CD4-positive, alpha-beta T cell (primary cell): ENCODE measurements around the gene OR3A3. TPM values are rescaled to one million over a fixed set of nuclear protein-coding genes. Genes with fewer than 3 reads are reported as not detected.
A peak's percentile ranks its signal among the peaks of the same experiment; 100 is the strongest.
"Not testable (repeated sequence)": the region's sequence is repeated elsewhere in the genome, so short reads cannot be mapped to it uniquely, and the experiment has no call there.

Experiments
- ATAC-seq: fragments of 200-7000 bp; cut with Tn5 transposase; one replicate; pipeline ENCODE4 v1.10.0; 2022; ENCODE audit warnings: mild to moderate bottlenecking; ENCODE audit not compliant: poor library complexity
- CTCF ChIA-PET: fragments of 350-600 bp; sonication (Branson Sonifier 250); formaldehyde crosslinking; loops from one replicate; lab custom pipeline; 2021; ENCODE audit warnings: antibody characterized with exemption, inconsistent platforms; lab: Charles Lee
- POLR2A ChIA-PET: fragments of 350-600 bp; sonication (Branson Sonifier 250); formaldehyde crosslinking; loops from one replicate; lab custom pipeline; 2021; ENCODE audit warnings: antibody characterized with exemption, inconsistent platforms; lab: Charles Lee
- DNase-seq, 14 experiments: peaks; one replicate each; pipeline ENCODE4 v3.0.0-alpha.2; 2013 to 2020; ENCODE audit warnings: mixed read lengths in 2 of 14
- H3K27ac ChIP-seq, 2 donors: one replicate each; pipeline versions ENCODE4 v1.5.1 to v1.7.0; 2013; ENCODE audit warnings: low read length in 2 of 2, low read depth in 1 of 2, mild to moderate bottlenecking in 1 of 2
- H3K27me3 ChIP-seq, 2 experiments: 1 replicate in 1 of 2; 2 replicates in 1 of 2; pipeline versions ENCODE4 v1.6.1 to v1.7.0; 2013; ENCODE audit warnings: low read length in 2 of 2, control low read depth in 1 of 2, mild to moderate bottlenecking in 1 of 2, moderate library complexity in 1 of 2; ENCODE audit not compliant: insufficient read depth in 2 of 2, control insufficient read depth in 1 of 2
- H3K36me3 ChIP-seq: one replicate; pipeline ENCODE4 v1.6.1; 2013; ENCODE audit warnings: low read length, control low read depth; ENCODE audit not compliant: insufficient read depth
- H3K4me1 ChIP-seq: one replicate; pipeline ENCODE4 v1.6.1; 2013; ENCODE audit warnings: low read length, control low read depth; ENCODE audit not compliant: insufficient read depth
- H3K4me3 ChIP-seq: one replicate; pipeline ENCODE4 v1.5.1; 2013; ENCODE audit warnings: mild to moderate bottlenecking, low read length, moderate library complexity
- H3K9me3 ChIP-seq, 2 experiments: 1 replicate in 1 of 2; 2 replicates in 1 of 2; pipeline versions ENCODE4 v1.6.1 to v1.7.0; 2013; ENCODE audit warnings: low read length in 2 of 2, mild to moderate bottlenecking in 2 of 2, control low read depth in 1 of 2, moderate library complexity in 1 of 2; ENCODE audit not compliant: control insufficient read depth in 1 of 2, insufficient read depth in 1 of 2
- H3K27ac Mint-ChIP-seq: one replicate; pipeline ENCODE4 v1.8.0; 2020; ENCODE audit warnings: mixed read lengths
- H3K27me3 Mint-ChIP-seq: one replicate; pipeline ENCODE4 v1.8.0; 2021; ENCODE audit warnings: mixed read lengths
- H3K36me3 Mint-ChIP-seq: one replicate; pipeline ENCODE4 v1.8.0; 2021; ENCODE audit warnings: low read depth, mixed read lengths
- H3K4me1 Mint-ChIP-seq: one replicate; pipeline ENCODE4 v1.8.0; 2021; ENCODE audit warnings: low read depth, mixed read lengths
- H3K4me3 Mint-ChIP-seq: one replicate; pipeline ENCODE4 v1.8.0; 2020; ENCODE audit warnings: mild to moderate bottlenecking, mixed read lengths
- H3K9me3 Mint-ChIP-seq: one replicate; pipeline ENCODE4 v1.8.0; 2020; ENCODE audit warnings: mixed read lengths
- CTCF ChIP-seq: fragments of 200-600 bp; IDR thresholded peaks from one replicate; pipeline ENCODE4 v1.8.0; 2022; ENCODE audit warnings: antibody characterized with exemption, mild to moderate bottlenecking
- intact Hi-C, 2 experiments: fragments of 100-400 bp; cut with DNase I in 1 of 2; cut with micrococcal nuclease in 1 of 2; formaldehyde crosslinking; loops; one replicate each; pipeline versions ENCODE4 v1.15.1 to v1.9.0; 2023 to 2025; cut with DNase I, micrococcal nuclease
- total RNA-seq, 174 experiments: library from RNA in 2 of 174; stranded (reverse) in 2 of 174; gene quantifications; one replicate each; pipeline ENCODE4 v1.2.3 and lab custom pipeline; 2021 to 2026

The OR3A3 gene
- total RNA-seq, 2 experiments from 2014 or later: not detected

GRCh38 chr17:3385869-3386816 lies 25.0 kb upstream of the OR3A3 start, which contains the start of gene OR3A2:
OR3A2 (minus strand) TSS chr17:3386308.
- DNase-seq (peak in 8 of 14 experiments; percentile 6 to 73 (median 23)), ATAC-seq (peak; percentile 89)
- Histone ChIP-seq H3K27me3 (peaks cover 0 to 3% of the 10 kb centered on the region in 2 experiments), H3K4me1 (no peaks in the 10 kb centered on the region), H3K36me3 (no peaks in the 10 kb centered on the region), H3K27ac (no peak within 1 kb of the TSS), H3K9me3 (peaks cover 0 to 10% of the 10 kb centered on the region in 2 experiments), H3K4me3 (peak within 1 kb of the TSS; percentile 48)
- no peak for TF ChIP-seq CTCF
- POLR2A ChIA-PET: no interaction called here
- peaks cover 66% of the 10 kb centered on the region for H3K27me3 Mint-ChIP-seq
- intact Hi-C loops: no loop called here
- peak within 1 kb of the TSS; percentile 83 for H3K4me3 Mint-ChIP-seq
- H3K36me3 Mint-ChIP-seq: no peaks in the 10 kb centered on the region
- peaks cover 6% of the 10 kb centered on the region for H3K4me1 Mint-ChIP-seq
- H3K9me3 Mint-ChIP-seq: no peaks in the 10 kb centered on the region
- H3K27ac Mint-ChIP-seq: peak within 1 kb of the TSS; percentile 74
- CTCF ChIA-PET: no interaction called here

DNA sequence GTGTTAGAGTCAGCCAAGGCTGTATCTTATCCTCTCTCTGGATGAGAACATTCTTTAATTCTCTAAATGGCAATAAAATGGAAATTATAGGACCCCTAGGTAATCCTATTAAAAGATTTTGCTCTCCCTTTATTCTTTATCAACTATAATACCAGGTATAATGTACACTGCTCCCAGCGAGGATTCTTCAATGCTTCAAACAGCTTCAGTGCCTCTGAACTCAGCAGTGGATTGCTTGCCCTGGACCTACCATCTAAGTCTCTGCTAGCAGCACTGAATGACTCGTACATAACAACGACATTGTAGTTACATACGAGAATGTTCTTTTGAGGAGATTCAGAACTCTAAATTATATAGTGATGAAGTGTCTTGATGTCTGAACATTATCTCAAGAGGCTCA lies 21.4 kb upstream of the OR3A3 start:
- TF ChIP-seq CTCF: no peak
- Histone ChIP-seq H3K4me1 (no peaks in the 10 kb centered on the region), H3K36me3 (no peaks in the 10 kb centered on the region), H3K27ac (no peak overlapping the region), H3K27me3 (peaks cover 0 to 3% of the 10 kb centered on the region in 2 experiments), H3K9me3 (peaks cover 0 to 10% of the 10 kb centered on the region in 2 experiments), H3K4me3 (no peak overlapping the region)
- ATAC-seq: no peak
- no peak overlapping the region for H3K27ac Mint-ChIP-seq
- peaks cover 6% of the 10 kb centered on the region for H3K4me1 Mint-ChIP-seq
- peaks cover 51% of the 10 kb centered on the region for H3K27me3 Mint-ChIP-seq
- H3K4me3 Mint-ChIP-seq: no peak overlapping the region
- POLR2A ChIA-PET: no interaction called here
- intact Hi-C loops: no loop called here
- CTCF ChIA-PET: no interaction called here
- H3K9me3 Mint-ChIP-seq: no peaks in the 10 kb centered on the region
- DNase-seq: no peak
- no peaks in the 10 kb centered on the region for H3K36me3 Mint-ChIP-seq

GRCh38 chr17:3397801-3398200 lies 13.4 kb upstream of the OR3A3 start:
- H3K36me3 ChIP-seq, CTCF ChIA-PET, POLR2A ChIA-PET, H3K27ac ChIP-seq, intact Hi-C loops, H3K4me1 ChIP-seq, H3K4me1 Mint-ChIP-seq, DNase-seq, H3K9me3 ChIP-seq, H3K27ac Mint-ChIP-seq, H3K4me3 ChIP-seq, H3K36me3 Mint-ChIP-seq, H3K27me3 ChIP-seq, ATAC-seq, H3K9me3 Mint-ChIP-seq, H3K4me3 Mint-ChIP-seq: not testable (repeated sequence)
- peaks cover 21% of the 10 kb centered on the region for H3K27me3 Mint-ChIP-seq
